MCF 10A (cell line): Measurements from ENCODE around the gene TMEM266. TPM values are rescaled to one million over a fixed set of nuclear protein-coding genes. Genes with fewer than 3 reads are reported as not detected.

Source experiments
- BruUV-seq: library from RNA; stranded (reverse); fragments of 400-500 nt; replicated peaks from 2 replicates; lab custom pipeline; 2021; lab: Mats Ljungman, UMichigan
- CTCF ChIA-PET: fragments of 300-600 bp; sonication (Branson Sonifier 250); formaldehyde crosslinking; extraction: SDS; loops from one replicate; lab custom pipeline; 2021; ENCODE audit warnings: antibody characterized with exemption, inconsistent platforms; lab: Yijun Ruan, JAX
- POLR2A ChIA-PET: fragments of 300-600, 350-650 bp; sonication (Branson Sonifier 250); formaldehyde crosslinking; extraction: SDS; loops from one replicate; lab custom pipeline; 2020; ENCODE audit warnings: antibody characterized with exemption, inconsistent platforms; lab: Yijun Ruan, JAX
- DNase-seq: peaks from one replicate; pipeline ENCODE4 v3.0.0-alpha.2; 2018; ENCODE audit not compliant: unreplicated experiment
- H3K27ac Mint-ChIP-seq: one replicate; pipeline ENCODE4 v1.8.0; 2022; ENCODE audit warnings: mild to moderate bottlenecking, low read depth, mixed read lengths; ENCODE audit not compliant: unreplicated experiment
- H3K27me3 Mint-ChIP-seq: one replicate; pipeline ENCODE4 v1.8.0; 2022; ENCODE audit warnings: mixed read lengths; ENCODE audit not compliant: insufficient read depth, unreplicated experiment
- H3K36me3 Mint-ChIP-seq: one replicate; pipeline ENCODE4 v1.8.0; 2022; ENCODE audit warnings: mild to moderate bottlenecking, moderate library complexity, mixed read lengths; ENCODE audit not compliant: insufficient read depth, unreplicated experiment
- H3K4me1 Mint-ChIP-seq: one replicate; pipeline ENCODE4 v1.8.0; 2022; ENCODE audit warnings: mixed read lengths; ENCODE audit not compliant: insufficient read depth, unreplicated experiment
- H3K4me3 Mint-ChIP-seq: one replicate; pipeline ENCODE4 v1.8.0; 2022; ENCODE audit warnings: mild to moderate bottlenecking, moderate library complexity, mixed read lengths; ENCODE audit not compliant: unreplicated experiment
- H3K9me3 Mint-ChIP-seq: one replicate; pipeline ENCODE4 v1.8.0; 2022; ENCODE audit warnings: mixed read lengths; ENCODE audit not compliant: unreplicated experiment
- intact Hi-C: fragments of 100-400 bp; cut with micrococcal nuclease; formaldehyde crosslinking; loops from 2 replicates; pipeline ENCODE4 v1.14.1; 2022
- total RNA-seq: library from RNA; stranded (reverse); gene quantifications from 2 replicates; pipeline ENCODE4 v1.2.3, GENCODE V29; 2022
- TF ChIP-seq, protein P1 (sequence below): fragments of 200-600 bp; IDR thresholded peaks from one replicate; pipeline ENCODE4 v1.8.0; 2022; ENCODE audit warnings: antibody characterized with exemption, mild to moderate bottlenecking; ENCODE audit not compliant: unreplicated experiment

The TMEM266 gene
- total RNA-seq, 1 experiment from 2014 or later: not detected

GRCh38 chr15:76024021-76024768, 35.6 kb upstream of the TMEM266 start:
- DNase-seq: no peak
- no TSS peak for BruUV-seq
- TF ChIP-seq, protein P1, sequence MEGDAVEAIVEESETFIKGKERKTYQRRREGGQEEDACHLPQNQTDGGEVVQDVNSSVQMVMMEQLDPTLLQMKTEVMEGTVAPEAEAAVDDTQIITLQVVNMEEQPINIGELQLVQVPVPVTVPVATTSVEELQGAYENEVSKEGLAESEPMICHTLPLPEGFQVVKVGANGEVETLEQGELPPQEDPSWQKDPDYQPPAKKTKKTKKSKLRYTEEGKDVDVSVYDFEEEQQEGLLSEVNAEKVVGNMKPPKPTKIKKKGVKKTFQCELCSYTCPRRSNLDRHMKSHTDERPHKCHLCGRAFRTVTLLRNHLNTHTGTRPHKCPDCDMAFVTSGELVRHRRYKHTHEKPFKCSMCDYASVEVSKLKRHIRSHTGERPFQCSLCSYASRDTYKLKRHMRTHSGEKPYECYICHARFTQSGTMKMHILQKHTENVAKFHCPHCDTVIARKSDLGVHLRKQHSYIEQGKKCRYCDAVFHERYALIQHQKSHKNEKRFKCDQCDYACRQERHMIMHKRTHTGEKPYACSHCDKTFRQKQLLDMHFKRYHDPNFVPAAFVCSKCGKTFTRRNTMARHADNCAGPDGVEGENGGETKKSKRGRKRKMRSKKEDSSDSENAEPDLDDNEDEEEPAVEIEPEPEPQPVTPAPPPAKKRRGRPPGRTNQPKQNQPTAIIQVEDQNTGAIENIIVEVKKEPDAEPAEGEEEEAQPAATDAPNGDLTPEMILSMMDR: no peak
- CTCF ChIA-PET: interaction anchor here (1.0 to 1.5 kb wide), 3 partner anchors 35 to 115 kb away, joined by 5 to 6 read pairs (median 5); no protein-coding TSS in a partner anchor
- Mint-ChIP-seq H3K4me3 (no peak overlapping the region), H3K27ac (no peak overlapping the region), H3K9me3 (peaks cover 20% of the 10 kb centered on the region), H3K27me3 (no peaks in the 10 kb centered on the region), H3K4me1 (no peaks in the 10 kb centered on the region), H3K36me3 (no peaks in the 10 kb centered on the region)
- POLR2A ChIA-PET: interaction anchor here (1.3 kb wide), 1 partner anchor 17 kb away, joined by 3 read pairs; no protein-coding TSS in a partner anchor
- intact Hi-C loops: no loop called here

- no TSS peak for BruUV-seq
- Mint-ChIP-seq H3K27me3 (no peaks in the 10 kb centered on the region), H3K9me3 (peaks cover 7% of the 10 kb centered on the region), H3K4me1 (no peaks in the 10 kb centered on the region), H3K27ac (no peak overlapping the region), H3K36me3 (no peaks in the 10 kb centered on the region), H3K4me3 (no peak overlapping the region)
- DNase-seq: no peak
- TF ChIP-seq, protein P1: no peak
- ChIA-PET POLR2A (no interaction called here), CTCF (interaction anchor here (0.6 to 1.4 kb wide), 5 partner anchors 16 to 297 kb away, joined by 3 to 4 read pairs (median 4); no protein-coding TSS in a partner anchor)
- intact Hi-C loops: no loop called here
Observed at GRCh38 chr15:76032046-76032445, 27.7 kb upstream of the TMEM266 start.

GRCh38 chr15:76033438-76033837, 26.3 kb upstream of the TMEM266 start:
- Mint-ChIP-seq H3K4me1 (no peaks in the 10 kb centered on the region), H3K27ac (no peak overlapping the region), H3K9me3 (no peaks in the 10 kb centered on the region), H3K4me3 (no peak overlapping the region), H3K27me3 (no peaks in the 10 kb centered on the region), H3K36me3 (no peaks in the 10 kb centered on the region)
- TF ChIP-seq, protein P1: no peak
- CTCF ChIA-PET: no interaction called here
- DNase-seq: no peak
- intact Hi-C loops: no loop called here
- no TSS peak for BruUV-seq
- POLR2A ChIA-PET: no interaction called here

DNA sequence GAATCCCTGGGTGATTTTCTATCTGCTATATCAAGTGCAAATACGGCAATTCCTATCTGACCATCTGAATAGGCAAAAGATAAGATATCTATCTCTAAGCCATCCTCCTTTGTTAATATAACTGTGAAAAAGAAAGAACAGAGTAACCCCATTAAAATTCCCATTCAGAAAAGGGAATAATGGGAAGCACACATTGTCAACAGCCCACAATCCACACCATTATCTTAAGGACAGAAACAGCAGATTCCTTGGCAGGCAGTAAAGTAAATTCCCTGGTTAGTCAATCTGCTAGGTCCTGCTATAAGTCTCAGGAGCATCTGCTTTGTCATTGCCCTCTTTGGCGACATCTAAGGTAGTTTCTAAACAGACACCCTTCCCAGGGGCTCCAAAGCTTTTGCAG, 25.7 kb upstream of the TMEM266 start:
- no peak for DNase-seq
- Mint-ChIP-seq H3K36me3 (no peaks in the 10 kb centered on the region), H3K9me3 (no peaks in the 10 kb centered on the region), H3K4me1 (no peaks in the 10 kb centered on the region), H3K4me3 (no peak overlapping the region), H3K27me3 (no peaks in the 10 kb centered on the region), H3K27ac (no peak overlapping the region)
- TF ChIP-seq, protein P1: no peak
- ChIA-PET CTCF (interaction anchor here (0.9 kb wide), 1 partner anchor 52 kb away, joined by 3 read pairs; no protein-coding TSS in a partner anchor), POLR2A (no interaction called here)
- BruUV-seq: no TSS peak
- intact Hi-C loops: no loop called here
